Kidney epithelial cell (primary cell): Measurements from ENCODE around the gene PLEKHF1. TPM values are rescaled to one million over a fixed set of nuclear protein-coding genes. Genes with fewer than 3 reads are reported as not detected.

Experiments used
- DNase-seq: peaks from one replicate; pipeline ENCODE4 v3.0.0-alpha.2; 2010; ENCODE audit warnings: low read depth
- H3K27me3 ChIP-seq: 2 replicates; pipeline ENCODE4 v1.6.0; 2011; ENCODE audit warnings: low read length; ENCODE audit not compliant: control insufficient read depth, insufficient read depth
- H3K36me3 ChIP-seq: 2 replicates; pipeline ENCODE4 v1.5.1; 2011; ENCODE audit warnings: low read length; ENCODE audit not compliant: control insufficient read depth, insufficient read depth
- H3K4me3 ChIP-seq: 2 replicates; pipeline ENCODE4 v1.5.1; 2011; ENCODE audit warnings: low read depth, mild to moderate bottlenecking, control low read depth, low read length
- total RNA-seq: library from RNA; depleted of rRNA; stranded (reverse); fragments of >200 nt; gene quantifications from 2 replicates; pipeline ENCODE4 v1.2.3, GENCODE V29; 2015
- TF ChIP-seq, protein P1 (sequence below): IDR thresholded peaks from 2 replicates; pipeline ENCODE4 v1.5.1; 2011; ENCODE audit warnings: mild to moderate bottlenecking, moderate library complexity, low read length, control low read depth, inconsistent platforms; ENCODE audit not compliant: insufficient read depth, poor library complexity, severe bottlenecking

The PLEKHF1 gene
- total RNA-seq, 1 donor from 2014 or later: 59.0 TPM

DNA sequence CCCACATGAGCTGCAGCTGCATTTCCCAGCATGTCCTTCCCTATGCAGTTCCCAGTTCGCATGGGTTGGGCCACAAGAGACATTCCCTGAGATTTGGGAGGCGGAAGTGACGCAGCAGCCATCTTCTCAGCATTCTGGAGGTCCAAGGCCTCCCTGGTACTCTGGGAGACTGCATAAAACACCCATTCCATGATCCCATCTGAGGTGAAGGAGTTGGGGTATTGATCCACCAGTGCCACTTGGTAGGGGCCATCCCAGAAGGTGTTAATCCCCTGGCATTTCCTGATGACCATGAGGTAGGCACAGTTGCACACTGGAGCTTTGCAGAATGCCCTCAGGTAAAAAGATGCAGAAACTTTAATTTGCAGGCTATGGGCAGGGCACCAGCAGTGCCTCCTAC is 33.8 kb upstream of the PLEKHF1 start:
- TF ChIP-seq, protein P1, sequence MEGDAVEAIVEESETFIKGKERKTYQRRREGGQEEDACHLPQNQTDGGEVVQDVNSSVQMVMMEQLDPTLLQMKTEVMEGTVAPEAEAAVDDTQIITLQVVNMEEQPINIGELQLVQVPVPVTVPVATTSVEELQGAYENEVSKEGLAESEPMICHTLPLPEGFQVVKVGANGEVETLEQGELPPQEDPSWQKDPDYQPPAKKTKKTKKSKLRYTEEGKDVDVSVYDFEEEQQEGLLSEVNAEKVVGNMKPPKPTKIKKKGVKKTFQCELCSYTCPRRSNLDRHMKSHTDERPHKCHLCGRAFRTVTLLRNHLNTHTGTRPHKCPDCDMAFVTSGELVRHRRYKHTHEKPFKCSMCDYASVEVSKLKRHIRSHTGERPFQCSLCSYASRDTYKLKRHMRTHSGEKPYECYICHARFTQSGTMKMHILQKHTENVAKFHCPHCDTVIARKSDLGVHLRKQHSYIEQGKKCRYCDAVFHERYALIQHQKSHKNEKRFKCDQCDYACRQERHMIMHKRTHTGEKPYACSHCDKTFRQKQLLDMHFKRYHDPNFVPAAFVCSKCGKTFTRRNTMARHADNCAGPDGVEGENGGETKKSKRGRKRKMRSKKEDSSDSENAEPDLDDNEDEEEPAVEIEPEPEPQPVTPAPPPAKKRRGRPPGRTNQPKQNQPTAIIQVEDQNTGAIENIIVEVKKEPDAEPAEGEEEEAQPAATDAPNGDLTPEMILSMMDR: no peak
- no peaks in the 10 kb centered on the region for H3K27me3 ChIP-seq
- DNase-seq: no peak
- H3K36me3 ChIP-seq: no peaks in the 10 kb centered on the region
- no peak overlapping the region for H3K4me3 ChIP-seq

DNA sequence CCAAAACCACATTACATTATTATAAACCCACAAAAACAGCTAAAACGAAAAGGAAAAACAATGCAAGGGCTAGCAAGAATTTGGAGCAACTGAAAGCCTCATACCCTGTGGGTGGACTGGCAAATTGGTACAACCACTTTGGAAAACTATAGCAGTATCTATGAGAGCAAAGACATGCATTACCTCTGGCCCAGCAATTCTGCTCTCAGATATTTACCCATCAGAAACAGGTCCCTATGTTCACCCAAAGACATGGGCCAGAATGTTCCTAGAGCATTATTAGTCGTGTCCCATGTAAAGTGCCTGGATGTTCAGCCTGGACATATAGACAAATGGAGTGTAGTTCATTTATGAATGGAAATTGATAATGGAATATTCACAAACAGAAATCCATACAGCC is 31.3 kb upstream of the PLEKHF1 start:
- no peaks in the 10 kb centered on the region for H3K27me3 ChIP-seq
- TF ChIP-seq, protein P1: no peak
- H3K4me3 ChIP-seq: no peak overlapping the region
- DNase-seq: no peak
- no peaks in the 10 kb centered on the region for H3K36me3 ChIP-seq

DNA sequence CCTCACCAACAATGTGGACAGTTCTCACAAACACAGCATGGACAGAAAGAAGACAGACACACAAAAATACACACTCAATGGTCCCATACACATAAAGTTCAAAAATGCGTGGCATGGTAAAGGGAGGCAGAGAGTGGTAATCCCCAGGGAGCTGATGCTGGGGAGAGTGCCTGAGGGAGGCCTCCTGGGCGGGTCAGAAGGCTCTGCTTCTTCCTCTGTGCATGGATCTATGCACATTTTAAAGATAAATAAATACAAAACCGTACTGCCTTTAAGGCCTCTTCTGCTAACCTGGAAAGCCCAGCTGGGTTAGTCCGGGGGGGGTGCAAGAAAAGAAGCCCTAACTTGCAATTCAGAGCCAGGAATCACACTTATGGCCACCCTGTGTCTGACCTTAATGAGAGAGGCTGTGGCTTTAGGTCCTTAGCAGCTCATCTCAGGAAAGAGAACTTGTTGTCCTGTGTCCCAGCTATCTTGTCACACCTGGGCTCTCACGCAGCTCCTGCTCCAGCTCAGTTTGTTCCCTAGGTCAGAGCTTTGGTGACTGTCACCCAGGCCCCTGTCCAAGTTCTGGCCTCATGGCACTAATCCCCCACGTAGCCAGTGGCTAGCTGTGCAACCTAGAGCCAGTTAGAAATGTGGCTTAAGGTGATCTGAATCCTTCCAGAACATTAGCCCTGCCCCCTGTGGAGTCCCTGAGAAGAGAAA is 30.7 kb upstream of the PLEKHF1 start:
- Histone ChIP-seq H3K4me3 (no peak overlapping the region), H3K36me3 (no peaks in the 10 kb centered on the region), H3K27me3 (no peaks in the 10 kb centered on the region)
- TF ChIP-seq, protein P1: no peak
- no peak for DNase-seq

DNA sequence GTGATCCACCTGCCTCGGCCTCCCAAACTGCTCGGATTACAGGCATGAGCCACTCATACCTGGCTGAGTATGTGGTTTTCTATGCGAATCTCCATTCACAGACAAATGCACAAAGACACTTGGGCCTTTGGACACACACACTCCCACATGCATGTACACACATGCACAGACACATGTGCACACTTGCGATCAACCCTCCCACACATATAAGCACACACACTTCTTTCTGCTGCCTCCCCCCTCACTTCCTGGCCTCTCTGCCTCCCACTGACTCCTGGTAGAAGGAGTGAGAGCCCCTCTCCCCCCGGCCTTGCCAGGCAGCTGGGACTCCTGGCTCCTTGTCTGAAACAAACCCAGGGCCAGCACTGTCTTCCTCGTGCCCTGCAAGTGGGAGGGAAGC is 29.3 kb upstream of the PLEKHF1 start:
- H3K27me3 ChIP-seq: no peaks in the 10 kb centered on the region
- TF ChIP-seq, protein P1: no peak
- no peak for DNase-seq
- no peak overlapping the region for H3K4me3 ChIP-seq
- H3K36me3 ChIP-seq: no peaks in the 10 kb centered on the region

DNA sequence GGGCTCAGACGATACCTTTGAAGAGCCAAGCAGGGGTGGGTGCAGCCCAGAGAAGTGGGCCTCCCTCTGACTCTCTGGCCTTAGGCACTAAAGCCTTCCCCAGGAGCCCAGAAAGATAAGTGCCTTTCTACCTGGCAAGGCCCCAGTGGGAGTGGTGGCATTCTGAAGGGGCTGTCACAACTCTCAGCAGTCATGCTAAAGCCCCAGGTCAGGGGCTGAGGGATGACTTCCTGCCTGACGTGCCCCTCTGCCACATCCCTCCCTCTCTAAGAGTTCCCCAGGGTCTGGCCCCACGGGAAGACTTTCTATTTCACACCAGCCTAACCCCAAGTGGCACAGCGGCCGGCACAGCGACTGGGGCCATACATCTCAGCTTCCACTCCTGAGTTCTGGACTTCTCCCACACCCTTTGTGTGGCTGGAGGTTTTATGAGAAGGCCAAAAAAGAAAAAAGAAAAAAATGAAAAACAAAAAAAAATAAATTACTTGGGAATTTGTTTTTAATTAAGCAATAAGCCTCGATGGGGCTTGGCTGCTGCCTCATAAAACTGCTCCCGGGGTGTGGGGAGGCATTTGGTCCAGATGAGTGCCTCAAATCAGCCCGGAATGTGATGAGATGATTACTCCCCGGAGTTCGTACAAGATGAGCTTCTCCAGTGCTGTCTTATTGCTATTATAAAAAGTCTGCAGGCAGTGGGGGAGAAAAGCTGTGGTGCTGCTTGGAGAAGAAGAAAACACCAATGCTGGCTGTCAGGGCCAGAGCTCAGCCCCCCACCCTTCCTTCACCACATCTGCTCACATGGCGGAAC is 28.5 kb upstream of the PLEKHF1 start:
- TF ChIP-seq, protein P1: no peak
- DNase-seq: no peak
- Histone ChIP-seq H3K36me3 (no peaks in the 10 kb centered on the region), H3K27me3 (no peaks in the 10 kb centered on the region), H3K4me3 (no peak overlapping the region)

DNA sequence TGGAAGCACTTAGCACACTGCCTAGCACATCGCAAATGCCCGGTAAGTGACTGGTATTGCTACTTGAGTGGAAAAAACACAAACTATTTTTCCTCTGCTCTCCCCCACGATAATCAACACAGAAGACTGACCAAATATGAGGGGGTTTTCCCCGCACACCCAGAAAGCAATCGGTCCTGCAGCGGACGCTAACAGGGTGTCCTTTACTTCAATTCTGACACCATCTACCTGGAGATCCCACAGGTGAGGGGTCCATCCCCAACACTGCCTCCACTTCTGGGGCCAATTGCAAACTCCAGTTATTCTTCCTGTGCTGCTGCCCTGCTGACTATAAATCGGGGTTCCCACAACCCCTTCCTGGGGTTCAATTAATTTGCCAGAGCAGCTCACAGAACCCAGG is 26.2 kb upstream of the PLEKHF1 start:
- H3K27me3 ChIP-seq: no peaks in the 10 kb centered on the region
- H3K4me3 ChIP-seq: no peak overlapping the region
- no peak for DNase-seq
- TF ChIP-seq, protein P1: no peak
- no peaks in the 10 kb centered on the region for H3K36me3 ChIP-seq
